B cell (primary cell): ENCODE data around the gene ETFB.

Experiments used
- CTCF ChIP-seq: fragments of 200-600 bp; IDR thresholded peaks from one replicate; pipeline ENCODE4 v1.8.0; 2022; ENCODE audit warnings: antibody characterized with exemption, mild to moderate bottlenecking
- EZH2 ChIP-seq: IDR thresholded peaks from 2 replicates; pipeline ENCODE4 v1.6.1; 2012; ENCODE audit warnings: borderline replicate concordance, low read depth, mild to moderate bottlenecking, moderate library complexity, low read length; ENCODE audit not compliant: insufficient read depth, poor library complexity, severe bottlenecking

DNA sequence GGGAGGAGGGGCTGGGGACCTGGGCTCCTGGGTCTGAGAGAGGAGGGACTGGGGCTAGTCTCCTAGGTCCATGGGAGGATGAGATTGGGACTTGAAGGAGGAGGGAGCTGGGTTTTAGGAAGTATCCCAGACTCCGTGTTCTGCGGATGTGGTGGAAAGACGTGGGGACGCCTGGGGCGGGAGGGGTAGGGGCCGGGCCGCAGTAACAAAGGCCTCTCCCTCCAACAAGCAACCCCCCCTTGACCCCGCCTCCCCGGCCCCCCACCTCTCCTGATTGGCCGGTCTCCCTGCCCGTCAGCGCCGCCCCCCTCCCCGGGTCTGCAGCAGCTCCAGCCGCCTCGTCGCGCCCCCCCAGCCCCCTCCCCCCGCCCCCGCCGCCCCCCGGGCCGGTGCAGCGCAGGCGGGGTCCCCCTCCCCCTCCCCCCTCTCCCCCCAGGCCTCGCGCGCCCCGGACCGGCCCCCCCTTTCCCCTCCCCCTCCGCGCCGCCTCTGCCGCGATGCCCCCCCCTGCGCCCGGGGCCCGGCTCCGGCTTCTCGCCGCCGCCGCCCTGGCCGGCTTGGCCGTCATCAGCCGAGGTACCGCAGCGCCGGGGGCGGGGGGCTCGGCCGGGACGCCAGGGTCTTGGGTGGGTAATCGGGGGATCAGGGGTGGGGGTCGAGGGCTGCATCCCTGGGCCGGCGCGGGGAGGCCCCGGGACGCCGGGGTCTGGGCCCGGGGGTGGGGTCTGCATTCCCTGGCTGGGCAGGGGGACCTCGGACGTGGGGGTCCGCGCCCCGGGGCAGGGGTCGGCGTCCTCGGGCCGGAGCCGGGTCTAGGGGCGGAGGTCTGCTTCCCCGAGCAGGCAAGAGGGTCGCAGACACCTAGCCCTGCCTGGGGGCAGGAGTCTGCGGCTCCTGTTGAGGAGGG lies 54.6 kb downstream of the ETFB start, which contains the start of gene IGLON5:
- no peak for TF ChIP-seq CTCF
- TF ChIP-seq EZH2: no peak
